Neuronal stem cell (in vitro differentiated cells): Measurements from ENCODE around the gene RAP1GDS1.

ENCODE experiments used
- DNase-seq: peaks from one replicate; pipeline ENCODE4 v3.0.0-alpha.2; 2013; ENCODE audit warnings: low spot score
- H2AFZ ChIP-seq: one replicate; pipeline ENCODE4 v1.6.1; 2013; ENCODE audit warnings: mild to moderate bottlenecking, low read length, inconsistent platforms
- H2AK5ac ChIP-seq: 2 replicates; pipeline ENCODE4 v1.6.1; 2013; ENCODE audit warnings: low read depth, mild to moderate bottlenecking, inconsistent platforms, low read length, moderate library complexity, mixed read lengths
- H2BK120ac ChIP-seq: 2 replicates; pipeline ENCODE4 v1.6.1; 2013; ENCODE audit warnings: low read depth, mild to moderate bottlenecking, inconsistent platforms, low read length, moderate library complexity, mixed read lengths
- H2BK12ac ChIP-seq: one replicate; pipeline ENCODE4 v1.6.1; 2013; ENCODE audit warnings: low read length, inconsistent platforms
- H2BK15ac ChIP-seq: 2 replicates; pipeline ENCODE4 v1.6.1; 2013; ENCODE audit warnings: mild to moderate bottlenecking, low read length, inconsistent platforms, mixed read lengths
- H2BK5ac ChIP-seq: one replicate; pipeline ENCODE4 v1.6.1; 2013; ENCODE audit warnings: inconsistent platforms, mild to moderate bottlenecking, low read length, moderate library complexity
- H3K14ac ChIP-seq: one replicate; pipeline ENCODE4 v1.6.1; 2013; ENCODE audit warnings: low read length, inconsistent platforms
- H3K18ac ChIP-seq: 2 replicates; pipeline ENCODE4 v1.6.1; 2013; ENCODE audit warnings: low read length, inconsistent platforms
- H3K23ac ChIP-seq: 2 replicates; pipeline ENCODE4 v1.6.1; 2013; ENCODE audit warnings: low read depth, mild to moderate bottlenecking, mixed read lengths, low read length, inconsistent platforms; ENCODE audit not compliant: poor library complexity
- H3K27ac ChIP-seq: replicated peaks from 3 replicates; pipeline ENCODE4 v1.5.1; 2013; ENCODE audit warnings: low read length, inconsistent platforms
- H3K27me3 ChIP-seq, 3 experiments: 2 replicates each; pipeline ENCODE4 v1.6.1; 2013; ENCODE audit warnings: low read length in 3 of 3, mild to moderate bottlenecking in 2 of 3, inconsistent platforms in 1 of 3, low read depth in 1 of 3, mixed read lengths in 1 of 3, moderate library complexity in 1 of 3; ENCODE audit not compliant: control insufficient read depth in 3 of 3, insufficient read depth in 3 of 3
- H3K36me3 ChIP-seq, 2 donors: replicated peaks in 1 of 2; 2 replicates each; pipeline ENCODE4 v1.6.1; 2013; ENCODE audit warnings: low read length in 2 of 2; ENCODE audit not compliant: control insufficient read depth in 2 of 2, insufficient read depth in 2 of 2
- H3K4ac ChIP-seq: 2 replicates; pipeline ENCODE4 v1.6.1; 2013; ENCODE audit warnings: inconsistent platforms, mild to moderate bottlenecking, low read length, moderate library complexity
- H3K4me1 ChIP-seq, 2 donors: 1 replicate in 1 of 2; 2 replicates in 1 of 2; pipeline ENCODE4 v1.6.1; 2013; ENCODE audit warnings: low read length in 2 of 2, low read depth in 1 of 2; ENCODE audit not compliant: control insufficient read depth in 2 of 2, insufficient read depth in 1 of 2
- H3K4me2 ChIP-seq: one replicate; pipeline ENCODE4 v1.6.1; 2013; ENCODE audit warnings: mild to moderate bottlenecking, low read length, inconsistent platforms; ENCODE audit not compliant: insufficient read depth, poor library complexity, severe bottlenecking
- H3K4me3 ChIP-seq, 2 donors: 2 replicates each; pipeline ENCODE4 v1.5.1; 2013; ENCODE audit warnings: low read length in 2 of 2, mild to moderate bottlenecking in 2 of 2, inconsistent platforms in 1 of 2, moderate library complexity in 1 of 2
- H3K79me1 ChIP-seq: one replicate; pipeline ENCODE4 v1.6.1; 2013; ENCODE audit warnings: low read depth, mild to moderate bottlenecking, inconsistent platforms, low read length, moderate library complexity
- H3K9ac ChIP-seq: one replicate; pipeline ENCODE4 v1.6.1; 2013; ENCODE audit warnings: mild to moderate bottlenecking, low read depth, low read length, inconsistent platforms; ENCODE audit not compliant: poor library complexity
- H3K9me3 ChIP-seq, 2 donors: replicated peaks in 1 of 2; 2 replicates each; pipeline versions ENCODE3 to v1.6.1; 2013; ENCODE audit warnings: low read length in 2 of 2, mild to moderate bottlenecking in 2 of 2, inconsistent platforms in 1 of 2, low read depth in 1 of 2, mixed read lengths in 1 of 2, moderate library complexity in 1 of 2; ENCODE audit not compliant: control insufficient read depth in 2 of 2, insufficient read depth in 1 of 2
- H4K8ac ChIP-seq: one replicate; pipeline ENCODE4 v1.6.1; 2013; ENCODE audit warnings: low read depth, mild to moderate bottlenecking, inconsistent platforms, low read length, moderate library complexity
- H4K91ac ChIP-seq: one replicate; pipeline ENCODE4 v1.6.1; 2013; ENCODE audit warnings: low read length, low read depth, mild to moderate bottlenecking, inconsistent platforms; ENCODE audit not compliant: poor library complexity
- WGBS, 2 donors: extraction: QIAGEN DNeasy Blood & Tissue Kit; methylation state at CpG; one replicate each; pipeline ENCODE4 v1.1.7; 2013; ENCODE audit warnings: missing lambda C conversion rate in 2 of 2, mixed read lengths in 1 of 2; ENCODE audit not compliant: insufficient read length in 2 of 2, insufficient replicate concordance in 1 of 2; ENCODE audit errors: extremely low coverage in 2 of 2; 5-methylcytosine and 5-hydroxymethylcytosine counted together

Gene RAP1GDS1

DNA sequence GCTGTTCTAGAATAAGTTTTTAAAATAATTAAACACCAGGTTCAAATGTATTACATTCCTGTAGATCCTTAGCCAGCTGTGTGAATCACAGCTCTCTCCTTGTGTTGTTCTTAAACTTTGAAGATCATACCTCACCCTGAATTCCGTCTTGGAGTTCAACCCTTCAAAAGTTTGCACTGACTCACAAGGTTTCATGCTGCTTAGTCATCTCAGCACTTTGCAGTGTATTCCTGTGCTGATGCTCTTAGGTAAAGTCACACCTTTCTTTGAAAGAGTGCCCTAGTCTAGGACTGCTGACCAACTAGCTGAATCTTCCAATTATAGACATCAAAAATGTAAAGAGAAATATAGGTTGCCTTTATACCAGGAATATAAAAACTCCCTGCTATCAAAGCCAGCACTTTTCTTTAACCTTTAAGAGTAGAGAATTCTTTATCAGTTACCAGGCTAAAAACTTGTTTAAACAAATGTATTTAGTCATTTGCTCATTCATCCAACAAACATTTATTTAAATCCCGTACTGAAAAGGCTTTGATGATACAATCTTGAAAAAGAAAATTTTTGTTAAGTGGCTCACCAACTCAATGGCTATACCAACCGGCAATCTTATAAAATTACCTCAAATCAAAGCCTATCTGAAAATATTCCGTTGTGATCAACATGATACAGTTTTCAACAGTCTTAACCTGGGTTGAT is 169.7 kb downstream of the RAP1GDS1 start:
- no peak overlapping the region for H3K27ac ChIP-seq
- H3K9me3 ChIP-seq, result no peaks in the 10 kb centered on the region
- H3K14ac ChIP-seq, result no peak overlapping the region
- no peak overlapping the region for H4K8ac ChIP-seq
- no peak overlapping the region for H2BK15ac ChIP-seq
- H2AFZ ChIP-seq, result no peak overlapping the region
- H3K4me1 ChIP-seq, result no peaks in the 10 kb centered on the region
- WGBS, 2 donors, result no CpG with 5 or more reads among the region's 4 CpGs
- no peak overlapping the region for H2BK120ac ChIP-seq
- no peak overlapping the region for H2BK12ac ChIP-seq
- H3K79me1 ChIP-seq, result no peaks in the 10 kb centered on the region
- H3K4me2 ChIP-seq, result no peak overlapping the region
- peaks cover 2 to 17% of the 10 kb centered on the region in 2 donors for H3K36me3 ChIP-seq
- H4K91ac ChIP-seq, result no peak overlapping the region
- no peak overlapping the region for H3K9ac ChIP-seq
- no peaks in the 10 kb centered on the region for H3K27me3 ChIP-seq
- DNase-seq, result no peak
- no peak overlapping the region for H3K18ac ChIP-seq
- no peak overlapping the region for H3K4me3 ChIP-seq
- no peak overlapping the region for H2AK5ac ChIP-seq
- no peak overlapping the region for H3K4ac ChIP-seq
- no peak overlapping the region for H3K23ac ChIP-seq
- no peak overlapping the region for H2BK5ac ChIP-seq

DNA sequence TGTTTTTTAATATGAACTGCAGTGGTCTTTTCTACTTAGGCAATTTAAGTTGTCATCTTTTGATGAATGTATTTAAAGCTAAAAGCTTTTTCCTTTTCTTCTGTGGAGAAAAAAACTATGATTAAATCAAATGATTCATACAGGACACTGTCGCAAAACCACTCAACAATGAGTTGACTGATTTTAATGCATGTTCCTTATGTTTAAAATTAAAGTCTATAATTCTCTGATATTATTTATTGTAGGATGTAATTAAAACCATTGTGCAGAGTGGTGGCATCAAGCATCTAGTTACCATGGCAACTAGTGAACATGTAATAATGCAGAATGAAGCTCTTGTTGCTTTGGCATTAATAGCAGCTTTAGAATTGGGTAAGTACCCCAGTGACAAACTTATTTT is 172.5 kb downstream of the RAP1GDS1 start:
- Histone ChIP-seq H3K18ac (no peak overlapping the region), H4K91ac (no peak overlapping the region), H3K4me1 (no peaks in the 10 kb centered on the region), H3K4me3 (no peak overlapping the region), H2BK12ac (no peak overlapping the region), H2BK120ac (no peak overlapping the region), H3K27ac (no peak overlapping the region), H3K9me3 (no peaks in the 10 kb centered on the region), H3K14ac (no peak overlapping the region), H3K27me3 (no peaks in the 10 kb centered on the region), H3K9ac (no peak overlapping the region), H3K36me3 (peaks cover 2 to 30% of the 10 kb centered on the region in 2 donors), H3K4ac (no peak overlapping the region), H2BK15ac (no peak overlapping the region), H3K79me1 (no peaks in the 10 kb centered on the region), H4K8ac (no peak overlapping the region), H2BK5ac (no peak overlapping the region), H2AFZ (no peak overlapping the region), H3K23ac (no peak overlapping the region), H3K4me2 (no peak overlapping the region), H2AK5ac (no peak overlapping the region)
- no CpG with 5 or more reads among the region's 1 CpG for WGBS, 2 donors
- no peak for DNase-seq

DNA sequence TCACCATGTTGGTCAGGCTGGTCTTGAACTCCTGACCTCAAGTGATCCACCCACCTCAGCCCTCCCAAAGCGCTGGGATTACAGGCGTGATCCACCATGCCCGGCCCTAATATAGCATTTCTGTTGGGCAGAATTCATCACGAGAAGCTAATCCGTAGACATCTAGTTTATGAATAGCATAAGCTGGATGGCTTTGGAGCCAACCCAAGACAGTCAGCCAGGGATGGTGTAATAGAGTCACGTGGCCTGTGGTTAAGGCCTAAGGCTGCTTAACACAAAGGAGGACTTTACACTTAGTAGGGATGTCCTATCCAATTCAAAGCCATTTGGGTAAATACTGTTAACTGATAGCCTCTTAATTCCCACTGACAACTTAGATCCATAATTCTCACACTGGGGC is 173.6 kb downstream of the RAP1GDS1 start:
- Histone ChIP-seq H3K4me2 (no peak overlapping the region), H2BK15ac (no peak overlapping the region), H3K4ac (no peak overlapping the region), H3K14ac (no peak overlapping the region), H3K36me3 (peaks cover 2 to 31% of the 10 kb centered on the region in 2 donors), H3K4me1 (no peaks in the 10 kb centered on the region), H2BK5ac (no peak overlapping the region), H2AFZ (no peak overlapping the region), H4K8ac (no peak overlapping the region), H3K9me3 (no peaks in the 10 kb centered on the region), H3K9ac (no peak overlapping the region), H3K79me1 (no peaks in the 10 kb centered on the region), H3K27me3 (no peaks in the 10 kb centered on the region), H2BK12ac (no peak overlapping the region), H3K27ac (no peak overlapping the region), H2AK5ac (no peak overlapping the region), H3K23ac (no peak overlapping the region), H4K91ac (no peak overlapping the region), H3K18ac (no peak overlapping the region), H3K4me3 (no peak overlapping the region), H2BK120ac (no peak overlapping the region)
- no peak for DNase-seq
- WGBS, 2 donors, result no CpG with 5 or more reads among the region's 6 CpGs

DNA sequence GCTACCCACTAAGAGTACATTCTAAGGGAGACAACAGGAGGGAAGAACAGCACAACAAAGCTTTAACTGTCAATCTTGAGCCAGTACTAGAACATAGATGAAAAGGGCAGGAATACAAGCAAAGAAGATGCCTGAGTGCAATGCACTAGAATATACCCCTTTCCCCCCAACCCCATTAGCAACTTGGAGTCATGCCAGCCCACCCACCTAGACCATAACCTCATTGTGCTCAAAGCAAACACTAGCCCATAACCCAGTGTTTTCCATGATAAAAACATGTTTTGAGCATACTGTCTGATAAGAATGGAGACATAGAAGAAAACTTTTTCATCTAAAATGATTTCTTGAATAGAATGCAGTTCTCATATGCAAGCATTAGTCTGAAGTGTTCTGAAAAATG is 183.2 kb downstream of the RAP1GDS1 start:
- Histone ChIP-seq H3K79me1 (no peaks in the 10 kb centered on the region), H3K9ac (no peak overlapping the region), H3K36me3 (peaks cover 0 to 32% of the 10 kb centered on the region in 2 donors), H2BK12ac (no peak overlapping the region), H4K91ac (no peak overlapping the region), H2AFZ (no peak overlapping the region), H4K8ac (no peak overlapping the region), H3K27me3 (no peaks in the 10 kb centered on the region), H3K4me1 (no peaks in the 10 kb centered on the region), H3K27ac (no peak overlapping the region), H3K18ac (no peak overlapping the region), H2AK5ac (no peak overlapping the region), H3K14ac (no peak overlapping the region), H2BK120ac (no peak overlapping the region), H2BK15ac (no peak overlapping the region), H2BK5ac (no peak overlapping the region), H3K9me3 (no peaks in the 10 kb centered on the region), H3K4me2 (no peak overlapping the region), H3K4ac (no peak overlapping the region), H3K23ac (no peak overlapping the region), H3K4me3 (no peak overlapping the region)
- DNase-seq, result no peak
